A549 (cell line): ENCODE results near the gene RAD51B.

Experiments
- CTCF ChIP-seq: fragments of >200 bp; sonication (Bioruptor Twin); formaldehyde crosslinking; IDR thresholded peaks from 3 replicates; pipeline ENCODE4 v1.5.1; 2016
- EP300 ChIP-seq, 2 experiments: fragments of >200 bp; sonication (Bioruptor Twin); formaldehyde crosslinking; IDR thresholded peaks; 2 replicates in 1 of 2; 3 replicates in 1 of 2; pipeline ENCODE4 v1.6.1; 2016 to 2017
- MAFK ChIP-seq: fragments of 450-650 bp; IDR thresholded peaks from 2 replicates; pipeline ENCODE4 v1.6.1; 2014; ENCODE audit not compliant: partially characterized antibody
- POLR2A ChIP-seq: IDR thresholded peaks from 2 replicates; pipeline ENCODE4 v1.6.1; 2012; ENCODE audit warnings: mild to moderate bottlenecking, low read length

- TF ChIP-seq POLR2A, result no peak
- no peak for TF ChIP-seq CTCF
- TF ChIP-seq EP300 (IDR thresholded peaks at IDR 0.05), result no peak
- no peak for TF ChIP-seq MAFK
Observed at GRCh38 chr14:68135566-68135965, 316.0 kb downstream of the RAD51B start.
